GM19025 (cell line): ENCODE results near the gene SLC25A21.

Source experiments
- ATAC-seq: cut with Tn5 transposase; IDR thresholded peaks from one replicate; pipeline ENCODE4 v1.9.1; 2021; ENCODE audit warnings: mild to moderate bottlenecking, low read depth, moderate library complexity; ENCODE audit not compliant: unreplicated experiment

Gene SLC25A21

DNA sequence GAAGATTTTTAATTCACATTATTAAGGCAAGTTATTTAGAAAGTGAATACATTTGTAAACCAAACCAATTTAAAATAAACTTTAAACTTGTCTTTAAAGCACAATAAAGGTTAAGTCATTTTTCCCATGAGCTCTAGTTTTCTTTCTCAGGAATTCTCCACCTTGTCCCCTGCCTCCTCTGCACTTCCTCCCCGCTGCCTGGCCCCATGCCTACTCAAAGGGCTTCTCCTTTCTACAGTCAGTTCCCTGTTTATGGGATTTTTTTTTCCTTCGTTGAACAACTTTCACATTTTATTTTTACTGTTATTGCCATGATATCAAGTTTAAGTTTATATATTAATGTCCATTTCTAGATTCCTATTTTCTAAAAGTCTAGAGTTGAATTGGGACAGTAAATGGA, 223.0 kb downstream of the SLC25A21 start:
- no peak for ATAC-seq

DNA sequence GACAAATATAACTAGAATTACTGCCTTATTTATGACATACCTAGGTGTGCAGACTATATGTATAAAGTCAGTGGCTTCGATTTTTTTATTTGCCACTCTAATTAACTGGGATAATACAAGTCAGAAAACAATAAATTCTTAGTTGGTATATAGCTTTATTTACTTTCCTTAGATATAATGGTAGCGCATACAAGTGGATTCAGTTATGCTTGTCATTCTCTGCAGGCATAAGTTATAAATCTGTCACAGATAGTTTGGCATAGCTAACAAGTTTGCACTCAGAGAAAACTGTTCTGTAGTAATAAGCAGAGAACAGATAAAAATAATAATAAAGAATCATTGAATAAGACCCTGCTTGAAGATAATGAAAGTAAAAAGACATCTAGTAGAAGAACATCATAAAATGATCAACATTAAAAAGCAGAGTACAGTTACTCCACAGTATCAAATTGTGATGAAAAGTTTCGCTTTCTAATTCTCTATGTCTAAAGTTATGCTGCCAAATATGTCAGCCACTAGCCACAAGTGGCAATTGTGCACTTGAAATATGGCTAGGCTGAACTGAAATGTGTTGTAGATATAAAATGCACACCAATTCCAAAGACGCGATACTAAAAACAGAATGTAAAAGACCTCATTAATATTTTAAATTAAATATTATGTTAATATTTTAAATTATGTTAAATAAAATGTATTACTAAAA, 224.1 kb downstream of the SLC25A21 start:
- ATAC-seq, result no peak

DNA sequence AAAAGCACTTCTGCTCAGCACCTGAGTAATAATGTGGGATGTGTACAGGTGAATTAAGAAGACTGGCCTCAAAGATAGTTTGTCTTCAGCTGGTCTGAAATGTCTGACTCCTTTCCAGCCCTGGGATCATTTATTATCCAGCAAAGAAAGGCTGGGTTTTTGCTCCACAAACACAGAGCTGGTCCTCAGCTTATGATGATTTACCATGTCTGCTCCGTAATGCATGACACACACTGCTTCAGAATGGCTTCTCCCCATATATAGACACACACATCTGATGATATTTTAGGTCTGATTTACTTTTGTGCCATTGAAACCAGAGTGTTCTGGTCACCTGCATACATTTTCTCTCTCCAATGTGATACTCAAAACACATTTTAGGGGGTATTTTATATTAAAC, 225.0 kb downstream of the SLC25A21 start:
- no peak for ATAC-seq

DNA sequence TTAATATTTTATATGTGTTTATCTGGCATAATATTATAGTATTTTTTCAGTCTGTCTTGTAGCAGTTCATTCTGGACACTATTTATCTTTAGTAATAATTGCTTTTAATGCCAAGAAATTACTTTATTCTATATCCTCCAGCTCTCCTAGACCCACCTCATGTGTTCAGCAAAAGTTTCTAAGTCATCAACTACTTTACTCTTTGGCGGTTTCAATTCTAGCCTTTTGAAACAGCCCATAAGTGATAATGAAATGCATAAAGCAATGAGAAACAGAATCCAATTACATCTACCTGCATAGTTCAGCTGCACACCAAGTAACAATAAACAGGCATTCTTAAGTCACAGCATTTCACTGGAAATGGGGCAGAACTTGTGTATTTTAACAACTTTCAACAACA, 225.5 kb downstream of the SLC25A21 start:
- no peak for ATAC-seq

DNA sequence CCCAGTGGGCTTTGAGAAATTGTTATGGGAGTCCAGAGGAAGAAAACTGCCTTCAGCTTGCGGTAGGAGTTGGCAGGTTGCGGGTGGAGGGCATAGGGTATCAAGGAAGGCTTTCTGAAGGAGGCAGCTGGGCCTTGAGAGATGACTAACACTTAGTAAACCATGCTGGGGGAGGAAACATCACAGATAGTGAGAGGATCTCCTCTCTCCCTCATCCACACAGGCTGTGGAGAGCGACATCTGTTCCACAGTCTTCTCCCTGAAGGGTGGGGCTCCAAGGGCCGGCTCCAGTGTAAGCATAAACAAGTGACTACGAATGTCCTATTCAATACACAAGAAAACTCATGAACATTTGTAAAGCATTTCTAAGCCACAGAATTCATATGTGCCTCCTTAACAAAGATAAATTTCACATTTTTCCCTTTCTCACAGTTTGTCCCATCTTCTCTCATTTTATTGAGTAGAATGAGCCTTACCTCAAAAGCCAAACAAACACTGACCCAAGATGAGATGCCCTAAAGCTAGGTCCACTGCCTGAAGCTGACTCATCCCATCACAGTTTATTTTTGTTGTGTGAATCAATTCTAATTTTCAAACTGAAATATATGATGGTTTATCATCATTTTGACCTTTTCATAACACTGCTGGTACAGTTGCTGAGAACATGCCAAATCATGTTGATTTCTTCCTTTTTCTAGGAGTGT, 227.9 kb downstream of the SLC25A21 start:
- ATAC-seq, result no peak

DNA sequence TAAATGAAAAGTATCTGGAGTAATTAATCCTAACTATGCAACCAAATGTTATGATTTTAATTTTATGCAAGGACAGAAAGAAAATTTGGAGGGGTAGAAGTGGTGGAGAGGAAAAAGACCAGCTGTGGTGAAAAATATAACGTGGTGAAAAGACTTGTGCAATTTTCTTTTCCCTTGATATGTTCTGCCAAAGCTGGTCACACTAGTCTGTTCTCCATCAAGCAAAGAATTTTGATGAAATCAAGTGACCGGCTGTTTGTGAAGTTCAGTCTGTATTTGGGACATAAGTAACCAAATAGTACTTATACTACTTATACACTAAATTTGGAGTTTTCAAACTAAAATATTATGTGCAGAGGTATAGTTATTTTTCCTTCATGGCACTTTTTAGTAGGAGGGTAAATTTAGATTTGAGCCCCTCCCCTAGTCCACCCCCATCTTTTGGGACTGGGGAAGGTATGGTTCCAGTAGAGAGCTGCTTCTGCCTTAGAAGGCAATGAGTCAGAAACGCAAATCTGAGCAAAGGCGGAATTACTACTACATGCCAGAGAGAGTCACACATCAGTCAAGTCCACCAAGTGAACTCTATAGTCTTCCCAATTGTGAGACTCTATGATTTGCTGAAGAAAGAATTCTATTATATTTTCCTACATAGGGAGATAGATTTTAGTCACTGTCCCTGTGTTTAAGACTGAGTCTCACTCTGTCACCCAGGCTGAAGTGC, 229.7 kb downstream of the SLC25A21 start:
- ATAC-seq, result no peak

DNA sequence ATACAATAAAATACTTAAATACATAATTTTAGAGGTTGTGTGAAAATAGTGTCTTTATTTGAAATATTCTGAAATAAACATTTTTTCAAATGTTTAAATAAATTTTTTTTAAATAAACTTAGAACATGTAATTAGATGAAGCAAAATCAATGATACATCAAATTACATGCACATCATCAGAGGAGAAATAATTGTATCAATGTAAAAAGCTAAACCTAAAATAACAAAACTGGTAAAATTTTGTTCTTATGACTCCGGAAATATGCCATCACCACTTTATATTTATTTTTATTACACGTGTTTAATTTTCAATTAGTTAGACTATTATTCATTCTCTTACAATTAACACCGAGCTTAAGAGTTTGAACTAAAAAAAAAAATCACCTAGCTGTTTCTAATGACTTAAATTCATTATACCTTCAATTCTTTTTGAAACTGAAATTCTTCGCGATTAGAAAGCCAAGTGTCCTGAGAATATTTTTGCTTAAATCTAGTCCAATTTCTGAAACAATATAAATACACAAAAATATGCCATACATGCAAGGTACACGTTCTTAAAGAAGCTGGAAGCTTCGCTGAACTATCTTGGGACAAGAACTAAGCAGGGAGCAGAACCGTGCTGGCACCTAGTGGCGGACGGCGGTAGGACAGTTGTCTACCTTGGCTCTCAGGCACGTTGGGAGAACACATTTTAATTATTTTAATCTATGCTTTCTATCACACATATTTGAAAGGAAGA, 230.5 kb downstream of the SLC25A21 start:
- ATAC-seq, result peak; percentile 73

DNA sequence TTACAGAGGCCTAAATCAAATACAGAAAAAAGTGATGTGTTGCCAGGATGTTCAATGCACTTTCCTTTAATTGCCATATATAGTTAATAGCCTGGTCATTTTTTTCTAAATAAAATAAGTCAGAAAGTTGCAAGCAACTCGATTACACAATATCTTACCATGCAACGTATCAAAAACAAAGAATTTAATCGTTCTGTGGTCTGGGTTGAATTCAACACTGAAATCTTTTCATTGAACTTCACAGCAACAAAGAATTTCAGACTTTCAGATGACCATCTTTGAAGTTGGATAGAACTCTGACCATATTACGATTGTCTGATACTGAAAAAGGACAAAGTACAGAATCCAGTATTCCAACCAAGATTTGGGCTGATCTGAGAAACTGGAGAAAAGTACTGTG, 231.9 kb downstream of the SLC25A21 start:
- no peak for ATAC-seq

DNA sequence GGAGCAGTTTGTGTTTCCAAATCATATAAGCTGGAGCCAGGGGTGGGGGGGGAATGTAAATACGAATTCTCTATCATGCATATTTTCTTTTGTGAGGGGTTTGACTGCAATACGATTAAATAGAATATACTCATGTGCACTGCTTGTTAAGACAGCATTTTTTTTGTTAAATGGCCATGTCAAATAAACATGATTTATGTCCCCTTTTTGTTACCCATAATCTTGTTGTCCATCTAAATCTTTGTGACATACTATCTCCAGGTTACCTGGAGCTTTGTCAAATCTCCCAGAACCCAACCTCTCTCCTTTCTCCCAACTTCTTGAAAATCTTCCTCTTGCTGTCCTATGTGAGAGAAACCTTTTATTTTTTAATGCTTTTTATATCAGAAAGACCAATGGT, 233.1 kb downstream of the SLC25A21 start:
- ATAC-seq, result no peak

DNA sequence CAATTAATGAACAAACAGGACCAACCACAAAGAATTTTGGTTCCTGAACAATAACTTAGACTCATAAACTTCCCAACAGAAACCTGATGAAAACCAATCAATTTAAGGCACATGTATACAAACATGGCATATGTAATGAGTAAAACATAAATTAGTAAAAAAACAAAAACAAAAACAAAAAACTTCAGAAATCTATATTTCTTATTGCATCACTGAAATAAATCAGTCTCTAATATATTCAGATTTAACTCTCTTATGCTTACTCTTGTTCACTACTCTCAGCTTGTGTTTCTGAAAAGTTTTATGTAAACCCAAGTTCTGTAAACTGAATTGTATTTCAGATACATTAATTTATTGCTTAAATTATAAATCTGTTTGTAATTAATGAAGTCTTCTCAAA, 233.7 kb downstream of the SLC25A21 start:
- no peak for ATAC-seq

DNA sequence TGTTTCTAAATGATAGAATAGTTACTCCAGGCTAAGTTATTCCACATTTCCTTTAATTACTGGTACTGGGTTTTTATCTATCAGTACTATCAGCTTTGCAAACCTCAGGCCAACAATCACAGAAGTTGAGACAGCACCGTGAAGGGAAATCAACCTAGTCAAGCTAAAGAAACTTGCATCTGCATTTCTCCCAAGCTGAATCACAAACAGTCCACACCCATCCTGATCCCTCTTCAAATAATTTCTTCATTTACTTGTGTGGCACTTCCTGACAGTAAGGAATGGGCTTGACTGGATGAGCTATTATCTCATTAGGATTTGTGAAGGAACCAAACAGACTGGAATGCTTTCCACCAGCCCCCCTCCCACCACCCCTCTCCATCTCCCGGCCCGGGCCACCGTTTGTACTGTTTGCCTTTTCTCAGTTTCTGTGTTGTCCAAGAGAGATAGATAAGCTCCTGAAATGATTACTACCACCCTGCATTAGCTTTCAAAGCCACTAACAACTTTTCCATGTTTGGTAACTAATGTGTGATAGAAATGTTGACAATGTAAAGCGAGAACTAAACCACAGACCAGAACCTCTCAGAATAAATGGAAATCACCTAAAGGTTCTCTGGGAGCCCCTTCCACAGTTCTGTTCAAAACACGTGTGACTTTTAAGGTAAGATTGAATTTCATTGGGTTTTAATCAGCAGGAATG, 236.3 kb downstream of the SLC25A21 start:
- ATAC-seq, result no peak

DNA sequence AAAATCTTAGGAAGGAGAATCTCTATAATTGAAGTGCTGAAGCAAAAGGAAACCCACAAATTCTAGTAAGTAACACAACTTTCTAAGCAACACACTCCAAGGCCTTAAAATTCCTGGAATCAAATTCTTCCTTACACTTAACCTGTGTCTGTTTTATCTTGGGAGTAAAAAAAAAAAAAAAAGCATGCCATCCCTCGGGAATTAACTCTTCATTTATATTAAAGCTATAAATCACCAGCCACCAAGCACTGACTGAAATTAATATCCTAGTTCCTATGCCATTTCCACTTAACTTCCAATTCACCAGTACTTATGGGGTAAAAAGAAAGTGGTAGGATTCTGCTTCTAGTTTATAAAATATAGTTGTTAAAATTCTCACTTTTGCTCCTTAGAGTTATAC, 238.1 kb downstream of the SLC25A21 start:
- no peak for ATAC-seq

DNA sequence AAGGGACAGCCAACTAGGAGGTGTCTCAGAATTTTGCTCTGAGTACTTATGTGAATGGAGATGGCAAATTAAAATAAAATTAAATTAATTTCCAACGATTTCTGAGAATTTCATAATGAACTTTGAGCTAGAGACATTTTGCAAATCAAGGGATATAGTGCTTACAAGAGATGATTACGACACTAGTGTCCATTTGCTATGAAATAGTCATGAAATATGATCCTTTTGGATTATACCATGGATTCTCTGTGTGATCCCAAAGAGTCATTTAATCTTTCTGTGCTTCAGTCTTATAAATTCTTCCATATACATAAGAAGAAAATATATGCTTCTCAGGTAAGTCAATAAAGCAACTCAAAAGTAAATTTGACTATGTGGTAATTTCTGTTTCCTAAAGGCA, 240.6 kb downstream of the SLC25A21 start:
- ATAC-seq, result no peak

DNA sequence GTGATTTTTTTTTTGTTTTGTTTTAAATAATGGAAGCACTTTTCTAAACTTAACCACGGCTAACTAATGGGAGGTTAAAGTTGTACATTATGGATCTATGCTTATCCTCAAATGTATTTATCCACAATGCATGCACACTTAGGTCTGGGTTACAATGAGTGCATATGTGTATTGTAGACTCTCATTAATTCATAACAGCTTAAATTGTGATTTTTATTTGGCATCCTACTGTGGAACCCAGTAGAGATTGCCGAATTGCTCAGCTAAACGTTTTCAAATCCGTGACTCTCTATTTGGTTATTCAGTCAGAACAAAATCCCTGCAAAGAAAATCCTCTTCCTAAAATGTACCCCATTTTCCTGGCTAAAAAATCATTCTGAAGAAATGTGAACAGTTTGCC, 244.0 kb downstream of the SLC25A21 start:
- no peak for ATAC-seq

DNA sequence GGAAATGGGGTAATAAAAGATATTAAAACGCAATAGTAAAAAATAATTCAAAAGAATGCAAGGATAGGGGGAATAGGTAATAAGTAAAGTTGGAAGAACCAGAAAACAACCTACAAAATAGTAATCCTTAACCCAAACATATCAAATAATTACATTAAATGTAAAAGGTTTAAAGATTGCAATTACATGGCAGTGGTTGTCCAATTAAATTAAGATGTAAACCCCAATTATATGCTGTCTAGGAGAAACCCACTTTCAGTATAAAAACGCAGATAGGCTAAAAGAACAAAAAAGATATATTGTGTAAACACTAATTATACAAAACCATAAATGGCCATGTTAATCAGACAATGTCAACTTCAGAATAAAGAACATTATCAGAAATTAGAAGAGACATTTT, 247.3 kb downstream of the SLC25A21 start:
- ATAC-seq, result no peak

DNA sequence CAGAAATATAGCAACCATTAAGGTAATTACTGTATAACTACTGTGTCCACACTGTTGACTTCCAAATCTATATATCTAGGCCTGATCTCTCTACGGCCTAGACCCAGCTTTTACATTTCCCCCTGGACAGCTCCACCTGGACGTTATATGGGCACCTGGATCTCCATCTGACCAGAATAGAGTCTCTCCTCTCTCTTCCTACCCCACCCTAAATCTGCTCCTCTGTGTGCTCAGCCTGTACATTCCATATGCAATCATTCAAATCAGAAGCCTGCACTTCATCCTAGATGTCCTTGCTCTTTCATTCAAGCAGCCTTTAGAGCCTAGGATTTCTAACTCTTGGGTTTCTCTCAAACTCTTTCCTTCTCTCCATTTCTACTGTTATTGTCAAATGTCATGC, 255.7 kb downstream of the SLC25A21 start:
- ATAC-seq, result no peak

DNA sequence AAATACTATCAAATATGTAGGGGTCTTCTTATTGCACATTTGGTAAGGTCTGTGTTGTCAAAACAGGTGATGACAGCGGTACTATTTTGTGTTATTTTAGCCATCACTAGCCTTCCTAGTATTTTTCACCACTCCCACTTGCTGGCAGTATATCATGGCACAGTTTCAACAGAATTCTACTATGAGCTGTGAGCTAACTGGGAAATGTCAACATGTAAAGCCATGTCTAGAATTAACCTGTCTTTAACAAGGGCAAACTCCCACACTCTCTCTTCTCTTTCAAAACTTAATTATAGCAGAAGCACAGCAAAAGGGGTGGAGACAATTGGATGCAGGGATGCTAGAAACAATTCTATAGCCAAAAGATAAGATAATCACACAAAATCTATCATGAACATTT, 257.3 kb downstream of the SLC25A21 start:
- ATAC-seq, result no peak

DNA sequence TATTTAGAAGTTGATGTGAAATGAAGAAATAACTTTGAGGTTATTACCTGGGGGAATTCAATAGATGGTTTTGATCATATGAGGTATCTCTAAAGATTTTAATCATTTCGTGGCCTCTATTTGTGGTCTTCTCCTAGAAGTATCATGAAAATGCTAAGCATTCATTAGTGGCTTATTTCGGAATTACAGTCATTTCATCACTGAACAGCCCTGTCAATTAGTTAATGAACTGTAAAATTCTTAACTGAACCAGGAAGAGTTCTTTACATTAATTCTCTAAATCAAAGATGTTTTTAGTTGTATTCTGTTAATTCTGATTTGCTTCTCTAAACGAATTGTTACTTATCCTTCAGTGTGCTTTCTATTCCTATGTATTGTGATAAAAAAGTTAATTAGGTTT, 261.8 kb downstream of the SLC25A21 start:
- no peak for ATAC-seq

DNA sequence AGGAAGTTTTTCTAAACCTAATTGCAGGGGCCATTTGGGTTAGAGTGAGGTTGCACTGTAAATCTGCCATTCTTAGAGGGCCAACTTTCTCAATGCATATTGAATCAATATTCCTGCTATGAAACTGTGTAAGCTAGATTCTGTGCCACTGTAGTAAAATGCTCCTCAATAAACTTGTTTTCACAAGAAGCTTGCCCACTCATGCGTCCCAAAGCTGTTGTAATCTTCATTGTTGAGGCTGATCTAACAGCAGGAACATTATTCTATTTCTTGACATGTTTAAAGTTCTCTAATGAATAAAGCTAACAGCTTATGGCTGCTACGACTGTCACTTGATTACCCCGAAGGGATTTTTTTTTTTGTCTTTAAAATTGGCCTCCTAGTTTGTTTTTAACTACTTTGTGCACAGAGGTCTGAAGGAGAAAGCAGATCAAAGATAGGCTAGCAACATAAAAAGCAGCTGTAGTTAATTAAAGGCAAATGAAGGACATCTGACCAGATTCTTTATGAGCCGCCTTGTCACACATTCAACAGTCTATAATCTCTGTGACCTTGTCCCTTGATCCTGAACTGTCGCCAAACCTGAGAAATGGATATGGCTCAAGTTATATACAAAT, 267.0 kb downstream of the SLC25A21 start:
- no peak for ATAC-seq

DNA sequence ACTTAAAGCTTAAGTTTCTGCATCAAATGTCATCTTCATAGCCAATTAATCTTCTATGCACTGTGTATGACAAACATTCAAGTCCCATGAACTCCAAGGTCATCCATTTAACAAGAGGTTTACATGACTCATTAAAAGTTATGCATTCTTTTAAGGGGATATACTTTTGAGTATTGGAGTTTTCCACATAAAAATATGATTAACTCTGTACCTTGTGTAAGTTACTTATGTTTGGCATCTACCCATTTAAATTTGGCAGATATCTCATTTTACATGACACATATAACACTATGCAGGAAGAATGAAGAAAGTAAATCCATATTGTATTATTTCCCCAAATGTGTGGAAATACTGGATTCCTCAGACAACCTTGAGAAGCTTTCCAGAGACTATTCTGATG, 270.5 kb downstream of the SLC25A21 start:
- no peak for ATAC-seq
